GM21825 (cell line): ENCODE data around the gene PRSS50.
"Not testable (repeated sequence)": the region's sequence is repeated elsewhere in the genome, so short reads cannot be mapped to it uniquely, and the experiment has no call there.

Source experiments
- ATAC-seq: cut with Tn5 transposase; IDR thresholded peaks from one replicate; pipeline ENCODE4 v1.9.1; 2021; ENCODE audit warnings: mild to moderate bottlenecking, moderate library complexity; ENCODE audit not compliant: unreplicated experiment

PRSS50 gene, protein sequence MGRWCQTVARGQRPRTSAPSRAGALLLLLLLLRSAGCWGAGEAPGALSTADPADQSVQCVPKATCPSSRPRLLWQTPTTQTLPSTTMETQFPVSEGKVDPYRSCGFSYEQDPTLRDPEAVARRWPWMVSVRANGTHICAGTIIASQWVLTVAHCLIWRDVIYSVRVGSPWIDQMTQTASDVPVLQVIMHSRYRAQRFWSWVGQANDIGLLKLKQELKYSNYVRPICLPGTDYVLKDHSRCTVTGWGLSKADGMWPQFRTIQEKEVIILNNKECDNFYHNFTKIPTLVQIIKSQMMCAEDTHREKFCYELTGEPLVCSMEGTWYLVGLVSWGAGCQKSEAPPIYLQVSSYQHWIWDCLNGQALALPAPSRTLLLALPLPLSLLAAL

GRCh38 chr3:46717447-46718231, at the start of gene PRSS50:
TSS of gene PRSS50 (minus strand) at chr3:46717869. CDS start at chr3:46717824, 45 bp downstream.
- no peak for ATAC-seq

DNA sequence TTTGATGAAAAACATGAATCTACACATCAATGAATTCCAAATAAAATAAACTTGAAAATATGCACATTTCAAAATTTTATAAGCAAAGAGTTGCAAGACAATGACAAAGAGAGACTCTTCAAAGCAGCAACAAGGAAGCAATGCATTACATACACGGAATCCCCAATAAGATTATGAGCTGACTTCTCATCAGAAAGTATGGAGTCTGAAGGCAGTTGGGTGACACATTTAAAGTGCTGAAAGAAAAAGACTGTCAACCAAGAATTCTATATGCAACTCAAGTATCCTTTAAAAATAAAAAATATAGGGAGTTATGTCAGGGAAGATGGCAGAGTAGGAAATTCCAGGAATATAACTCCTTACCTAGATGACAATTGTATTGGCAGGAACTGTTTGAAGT, 46.5 kb upstream of the PRSS50 start:
- ATAC-seq = no peak

- ATAC-seq = no peak
Observed at GRCh38 chr3:46763178-46763577, 45.5 kb upstream of the PRSS50 start.

- no peak for ATAC-seq
Observed at GRCh38 chr3:46759239-46760167, 41.8 kb upstream of the PRSS50 start.

DNA sequence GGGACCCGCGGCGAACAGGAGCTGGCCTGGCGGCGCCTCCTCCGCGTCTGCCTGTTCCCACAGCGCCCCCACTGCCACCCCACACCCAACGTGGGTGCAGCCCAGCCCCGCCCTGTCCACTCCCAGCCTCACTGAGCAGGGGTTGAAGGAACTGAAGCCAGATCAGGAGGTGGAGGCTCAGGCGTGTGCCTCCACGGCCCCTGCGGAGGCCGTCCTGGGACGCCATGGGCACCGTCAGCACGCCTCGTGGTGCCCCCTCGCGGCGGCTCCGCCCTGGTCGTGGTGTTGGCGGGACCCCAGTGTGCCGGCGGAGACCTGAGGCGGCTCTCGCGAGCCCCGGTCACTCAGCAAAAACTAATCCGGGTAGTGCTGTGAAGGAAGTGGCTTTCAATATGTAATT, 39.0 kb upstream of the PRSS50 start:
- ATAC-seq = no peak

- ATAC-seq = no peak
Observed at GRCh38 chr3:46755646-46756045, 38.0 kb upstream of the PRSS50 start.

DNA sequence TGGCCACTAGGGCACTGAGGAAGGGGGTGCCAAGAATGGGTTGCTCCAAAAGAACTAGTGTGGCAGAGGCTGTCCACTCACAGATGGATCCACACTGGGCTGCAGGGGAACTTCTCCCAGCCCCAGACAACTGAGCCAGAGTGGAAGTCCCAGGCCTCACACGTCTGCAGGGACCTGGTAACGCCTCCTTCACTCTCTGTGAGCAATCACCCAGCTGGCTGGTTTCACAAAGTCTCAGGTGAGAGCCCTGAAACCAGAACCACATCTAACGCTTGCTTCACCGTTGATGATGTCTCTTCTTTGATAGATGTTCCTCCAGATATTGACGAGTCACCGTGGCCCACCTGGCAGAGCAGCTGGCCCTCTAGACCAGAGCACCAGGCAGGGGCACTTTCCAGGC, 35.5 kb upstream of the PRSS50 start:
- not testable (repeated sequence) for ATAC-seq

DNA sequence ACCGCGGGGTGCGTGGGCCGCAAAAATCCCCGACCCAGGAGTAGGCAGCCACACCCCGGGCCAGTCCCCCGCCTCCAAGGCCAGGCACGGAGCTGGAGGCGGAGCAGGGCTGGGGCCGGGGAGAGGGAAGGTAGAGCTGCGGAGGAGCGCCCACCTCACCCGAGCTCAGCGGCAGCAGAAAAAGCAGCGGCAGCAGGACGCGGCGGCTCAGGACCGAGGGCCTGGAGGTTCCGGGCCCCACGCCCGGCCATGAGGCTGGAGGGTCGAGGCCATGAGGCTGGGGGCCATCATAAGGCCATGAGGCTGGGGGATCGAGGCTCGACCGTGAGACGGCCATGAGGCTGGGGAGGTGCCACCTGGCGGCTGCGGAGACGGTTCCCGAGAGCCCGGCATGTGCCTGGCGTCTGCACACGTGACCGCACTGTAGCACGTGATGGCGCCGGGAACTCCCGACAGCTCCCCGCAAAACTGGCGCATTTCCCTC, 32.9 kb upstream of the PRSS50 start:
- no peak for ATAC-seq

DNA sequence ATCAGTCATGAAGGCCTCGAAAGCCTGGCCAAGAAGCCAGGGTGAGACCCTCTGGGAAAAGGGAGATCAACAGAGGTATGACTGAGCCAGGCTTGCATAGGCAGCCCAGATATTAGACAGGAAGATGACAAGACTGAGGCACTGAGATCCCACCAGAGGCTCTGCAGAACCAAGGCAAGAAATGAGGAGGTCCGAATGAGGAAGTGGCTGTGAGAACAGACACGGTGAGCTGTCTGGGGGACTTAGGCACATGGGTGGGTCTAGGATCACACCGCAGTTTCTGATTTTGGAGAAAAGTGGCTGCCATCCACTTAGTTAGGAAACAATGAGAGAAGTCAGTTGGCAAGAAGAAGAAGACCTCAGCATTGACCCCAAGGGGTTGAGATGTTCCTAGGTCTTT, 31.5 kb upstream of the PRSS50 start:
- no peak for ATAC-seq

- no peak for ATAC-seq
Observed at GRCh38 chr3:46748170-46748569, 30.5 kb upstream of the PRSS50 start.

- ATAC-seq = no peak
Observed at GRCh38 chr3:46746711-46747110, 29.0 kb upstream of the PRSS50 start.

GRCh38 chr3:46742992-46743585, 25.4 kb upstream of the PRSS50 start:
- ATAC-seq = no peak

DNA sequence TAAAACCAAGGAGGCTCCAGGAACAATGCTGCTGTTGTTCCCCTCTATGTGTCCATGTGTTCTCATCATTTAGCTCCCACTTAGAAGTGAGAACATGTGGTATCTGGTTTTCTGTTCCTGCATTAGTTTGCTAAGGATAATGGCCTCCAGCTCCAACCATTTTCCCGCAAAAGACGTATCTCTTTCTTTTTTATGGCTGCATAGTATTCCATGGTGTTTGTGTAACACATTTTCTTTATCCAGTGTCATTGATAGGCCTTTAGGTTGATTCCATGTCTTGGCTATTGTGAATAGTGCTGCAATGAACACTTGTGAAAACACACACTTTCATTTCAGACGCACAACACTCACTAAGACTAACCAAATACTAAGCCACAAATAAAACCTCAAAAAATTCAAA, 21.9 kb upstream of the PRSS50 start:
- ATAC-seq = not testable (repeated sequence)

DNA sequence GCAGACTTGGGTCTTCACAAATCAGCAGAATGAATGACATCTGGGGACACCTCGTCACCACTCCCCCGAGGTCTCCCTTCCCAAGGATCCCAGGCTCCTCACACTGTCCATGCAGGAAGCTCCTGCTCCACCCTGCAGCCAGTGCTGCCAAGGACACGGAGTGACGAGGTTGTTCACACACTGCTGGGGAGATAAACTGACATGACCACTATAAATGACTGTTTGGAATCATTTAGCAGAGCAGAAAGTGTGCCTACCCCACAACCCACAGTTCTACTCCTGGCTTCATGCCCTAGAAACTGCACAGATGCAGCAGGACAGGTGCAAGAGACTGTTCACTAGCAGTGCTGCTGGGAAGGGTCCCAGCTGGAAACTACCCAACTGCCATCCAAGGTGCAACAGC, 19.7 kb upstream of the PRSS50 start:
- ATAC-seq = no peak

DNA sequence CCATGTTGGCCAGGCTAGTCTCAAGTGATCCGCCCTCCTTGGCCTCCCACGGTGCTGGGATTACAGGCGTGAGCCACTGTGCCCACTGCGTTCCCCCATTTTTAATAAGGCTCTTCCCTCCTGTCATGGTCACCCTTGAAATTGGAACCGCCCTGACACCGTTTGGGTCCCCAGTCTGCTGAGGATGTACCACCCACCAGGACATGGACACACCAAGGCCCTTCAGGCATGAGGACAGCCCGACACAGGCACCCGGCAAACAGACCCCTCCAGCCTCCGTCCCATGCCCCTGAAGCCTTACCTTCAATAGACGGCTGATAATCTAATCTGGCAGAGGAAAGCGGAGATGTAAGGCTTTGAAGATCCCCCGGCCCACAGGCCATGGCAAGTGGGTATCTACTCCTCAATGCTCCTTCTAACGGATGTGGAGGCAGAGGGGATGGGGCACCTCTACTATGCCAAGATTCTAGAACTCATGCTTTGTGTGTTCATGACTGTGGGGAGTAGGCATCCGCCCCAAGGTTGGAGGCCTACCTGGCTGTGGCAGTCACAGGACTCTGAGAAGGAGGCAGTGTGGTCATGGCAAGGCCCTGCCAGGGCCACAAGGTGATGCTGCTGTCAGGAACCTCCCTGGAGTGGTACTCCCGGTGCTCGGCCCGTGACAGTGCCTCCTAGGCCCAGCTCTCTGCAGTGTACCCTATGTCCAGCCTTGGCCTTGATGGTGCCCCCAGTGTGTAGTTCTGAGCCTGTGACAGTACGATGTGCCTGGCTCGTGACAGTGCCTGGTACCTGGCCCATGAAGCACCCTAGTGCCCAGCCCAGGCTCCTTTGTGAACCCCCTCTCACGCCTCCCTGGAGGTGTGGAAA, 18.6 kb upstream of the PRSS50 start:
- no peak for ATAC-seq

GRCh38 chr3:46734773-46735172, 17.1 kb upstream of the PRSS50 start:
- no peak for ATAC-seq

DNA sequence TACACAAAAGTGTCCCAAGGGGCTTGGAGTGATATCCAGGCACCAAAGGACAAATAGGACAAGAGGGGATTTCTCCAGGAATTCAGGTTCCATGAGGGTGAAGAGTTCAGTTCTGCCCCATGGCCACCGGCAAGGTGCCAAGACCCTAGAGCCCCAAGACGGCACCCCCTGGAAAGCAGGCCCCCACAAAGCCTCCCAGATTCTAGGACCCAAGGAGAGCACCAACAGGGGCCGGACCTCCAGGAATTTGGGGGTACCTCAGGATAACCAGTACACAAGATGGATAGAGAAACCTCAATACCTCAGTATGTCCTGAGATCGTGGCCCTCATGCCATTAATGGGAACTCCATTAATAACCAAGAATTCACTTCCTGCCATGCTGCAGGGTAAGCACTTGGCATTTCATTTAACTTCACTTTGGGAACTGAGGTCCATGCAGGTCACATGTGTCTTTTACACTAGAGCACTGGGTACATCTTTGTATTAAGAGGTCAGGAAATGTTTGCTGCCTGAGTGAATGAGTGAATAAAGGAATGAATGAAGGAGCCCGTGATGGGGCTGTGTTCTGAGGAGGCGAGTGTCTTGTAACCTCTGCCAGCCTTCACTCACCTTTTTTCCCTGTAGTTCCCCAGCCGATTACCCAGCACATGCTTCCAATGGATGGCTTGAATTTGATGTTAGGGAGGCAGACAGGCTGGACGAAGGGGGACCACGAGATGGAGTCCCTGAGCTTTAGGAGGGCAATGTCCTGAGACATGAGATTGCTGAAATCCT, 15.5 kb upstream of the PRSS50 start:
- no peak for ATAC-seq

GRCh38 chr3:46731795-46732194, 14.1 kb upstream of the PRSS50 start:
- no peak for ATAC-seq

DNA sequence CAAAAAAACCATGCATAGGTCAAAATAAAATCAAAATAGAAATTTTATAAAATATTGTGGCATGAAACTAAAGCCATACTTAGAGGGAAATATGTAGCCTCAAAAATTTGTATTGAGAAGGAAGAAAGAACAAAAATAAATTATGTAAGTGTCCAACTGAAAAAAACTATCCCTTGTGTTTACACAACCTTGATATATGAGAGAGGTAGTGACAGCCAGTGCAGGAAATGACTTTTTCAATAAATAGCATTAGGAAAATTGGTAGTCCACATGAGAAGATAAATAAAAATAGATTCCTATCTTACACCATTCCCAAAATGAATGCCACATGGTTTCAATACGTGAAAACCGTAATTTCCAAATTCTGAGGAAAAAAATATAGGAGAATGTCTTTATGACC, 13.2 kb upstream of the PRSS50 start:
- ATAC-seq = no peak
